Measurements from ENCODE around the gene PTER. TPM values are rescaled to one million over a fixed set of nuclear protein-coding genes. Genes with fewer than 3 reads are reported as not detected.

Gene PTER
- total RNA-seq, 1 donor from 2014 or later, result 16.1 TPM

DNA sequence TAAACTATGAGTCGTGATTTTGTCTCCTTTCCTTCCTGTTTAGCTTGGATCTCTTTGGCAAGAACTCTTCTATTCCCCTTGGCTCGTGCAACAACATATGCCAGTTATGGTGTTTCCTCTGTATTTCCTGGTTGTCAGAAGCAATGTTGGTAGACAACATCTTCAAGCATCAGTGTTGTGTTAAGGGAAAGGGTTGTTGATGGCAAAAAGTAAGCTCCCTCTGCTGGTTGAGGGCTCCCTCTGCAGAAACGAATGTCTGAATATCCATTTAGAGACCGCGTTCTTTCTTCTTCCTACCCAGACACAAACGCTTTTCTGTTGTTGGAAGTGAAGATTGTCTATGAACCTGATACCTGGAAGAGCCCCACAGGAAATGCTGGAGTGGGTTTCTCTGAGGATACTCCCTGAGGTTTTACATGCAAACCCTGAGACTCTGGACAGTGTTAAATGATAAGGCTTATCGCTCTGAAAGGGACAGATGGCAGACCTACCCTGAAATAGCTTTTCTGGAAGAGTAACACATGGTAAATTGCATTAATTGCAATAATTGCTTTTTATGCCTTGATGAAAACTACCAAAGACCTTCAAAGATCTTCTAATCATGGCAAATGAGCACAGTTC, 108.4 kb downstream of the PTER start:
- TF ChIP-seq, protein P1, sequence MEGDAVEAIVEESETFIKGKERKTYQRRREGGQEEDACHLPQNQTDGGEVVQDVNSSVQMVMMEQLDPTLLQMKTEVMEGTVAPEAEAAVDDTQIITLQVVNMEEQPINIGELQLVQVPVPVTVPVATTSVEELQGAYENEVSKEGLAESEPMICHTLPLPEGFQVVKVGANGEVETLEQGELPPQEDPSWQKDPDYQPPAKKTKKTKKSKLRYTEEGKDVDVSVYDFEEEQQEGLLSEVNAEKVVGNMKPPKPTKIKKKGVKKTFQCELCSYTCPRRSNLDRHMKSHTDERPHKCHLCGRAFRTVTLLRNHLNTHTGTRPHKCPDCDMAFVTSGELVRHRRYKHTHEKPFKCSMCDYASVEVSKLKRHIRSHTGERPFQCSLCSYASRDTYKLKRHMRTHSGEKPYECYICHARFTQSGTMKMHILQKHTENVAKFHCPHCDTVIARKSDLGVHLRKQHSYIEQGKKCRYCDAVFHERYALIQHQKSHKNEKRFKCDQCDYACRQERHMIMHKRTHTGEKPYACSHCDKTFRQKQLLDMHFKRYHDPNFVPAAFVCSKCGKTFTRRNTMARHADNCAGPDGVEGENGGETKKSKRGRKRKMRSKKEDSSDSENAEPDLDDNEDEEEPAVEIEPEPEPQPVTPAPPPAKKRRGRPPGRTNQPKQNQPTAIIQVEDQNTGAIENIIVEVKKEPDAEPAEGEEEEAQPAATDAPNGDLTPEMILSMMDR (IDR thresholded peaks at IDR 0.05; ENCODE audit: insufficient read depth, low read length, severe bottlenecking), result peak; percentile 78
- Histone ChIP-seq H3K36me3 (ENCODE audit: control insufficient read depth, insufficient read depth, low read length) (no peaks in the 10 kb centered on the region), H3K27me3 (ENCODE audit: control insufficient read depth, insufficient read depth, low read length) (no peaks in the 10 kb centered on the region), H3K4me3 (ENCODE audit: low read depth, low read length) (no peak overlapping the region)
- FAIRE-seq, result no peak
- peak; percentile 48 for DNase-seq (ENCODE audit: low read depth)

DNA sequence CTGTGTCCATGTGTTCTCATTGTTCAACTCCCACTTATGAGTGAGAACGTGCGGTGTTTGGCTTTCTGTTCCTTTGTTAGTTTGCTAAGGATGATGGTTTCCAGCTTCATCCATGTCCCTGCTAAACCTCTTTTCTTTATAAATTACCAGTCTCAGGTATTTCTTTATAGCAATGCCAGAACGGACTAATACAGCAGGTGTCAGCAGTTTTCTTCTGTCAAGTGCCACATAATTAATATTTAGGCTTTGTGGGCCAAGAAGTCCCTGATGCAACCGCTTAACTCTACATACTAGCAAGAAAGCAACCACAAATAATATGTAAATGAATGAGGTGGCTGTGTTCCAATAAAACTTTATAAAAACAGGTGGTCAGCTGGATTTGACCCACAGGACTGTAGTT, 111.2 kb downstream of the PTER start:
- FAIRE-seq, result no peak

DNA sequence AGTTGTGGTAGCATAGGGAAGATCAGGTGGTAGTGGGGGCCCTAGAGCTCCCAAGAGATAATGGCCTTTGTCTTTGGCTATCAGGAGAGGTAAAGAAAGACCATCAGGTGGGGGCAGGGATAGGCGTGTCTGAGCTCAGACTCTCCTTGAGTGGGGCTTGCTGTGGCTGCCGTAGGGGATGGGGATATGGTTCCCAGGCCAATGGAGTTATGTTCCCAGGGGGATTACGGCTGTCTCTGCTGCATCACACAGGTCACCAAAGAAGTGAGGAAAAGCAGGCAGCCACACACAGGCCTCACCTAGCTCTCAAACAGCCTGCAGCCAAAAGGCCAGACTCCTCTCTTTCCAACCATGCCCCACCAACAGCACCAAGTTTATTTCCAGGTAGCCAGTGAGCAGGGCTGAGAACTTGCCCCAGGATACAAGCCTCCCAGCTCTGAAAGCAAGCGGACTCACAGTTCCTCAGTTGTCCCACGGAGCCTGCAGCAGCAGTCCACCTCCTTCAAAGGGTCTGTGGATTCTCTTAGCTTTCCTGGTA, 122.5 kb downstream of the PTER start:
- Histone ChIP-seq H3K4me3 (ENCODE audit: low read depth, low read length) (no peak overlapping the region), H3K27me3 (ENCODE audit: control insufficient read depth, insufficient read depth, low read length) (no peaks in the 10 kb centered on the region), H3K36me3 (ENCODE audit: control insufficient read depth, insufficient read depth, low read length) (no peaks in the 10 kb centered on the region)
- no peak for DNase-seq (ENCODE audit: low read depth)
- no peak for FAIRE-seq
- TF ChIP-seq, protein P1 (IDR thresholded peaks at IDR 0.05; ENCODE audit: insufficient read depth, low read length, severe bottlenecking), result no peak

More for the DNA sequence above, 111.2 kb downstream of the PTER start:
- H3K36me3 ChIP-seq (ENCODE audit: control insufficient read depth, insufficient read depth, low read length), result no peaks in the 10 kb centered on the region
- H3K27me3 ChIP-seq (ENCODE audit: control insufficient read depth, insufficient read depth, low read length), result no peaks in the 10 kb centered on the region
- TF ChIP-seq, protein P1 (IDR thresholded peaks at IDR 0.05; ENCODE audit: insufficient read depth, low read length, severe bottlenecking), result no peak
- no peak for DNase-seq (ENCODE audit: low read depth)
- no peak overlapping the region for H3K4me3 ChIP-seq (ENCODE audit: low read depth, low read length)

- Histone ChIP-seq H3K36me3 (ENCODE audit: control insufficient read depth, insufficient read depth, low read length) (no peaks in the 10 kb centered on the region), H3K27me3 (ENCODE audit: control insufficient read depth, insufficient read depth, low read length) (no peaks in the 10 kb centered on the region), H3K4me3 (ENCODE audit: low read depth, low read length) (no peak overlapping the region)
- no peak for DNase-seq (ENCODE audit: low read depth)
- TF ChIP-seq, protein P1 (IDR thresholded peaks at IDR 0.05; ENCODE audit: insufficient read depth, low read length, severe bottlenecking), result no peak
- FAIRE-seq, result no peak
These were observed 126.1 kb downstream of the PTER start for GRCh38 chr10:16562891-16563290.

Other genes starting within 250 kb of the PTER start
- not detected in 2 replicates for gene C1QL3, start 84.9 kb downstream of the PTER start, total RNA-seq